GM18508 (cell line): ENCODE measurements around the gene QRFPR.
"Not testable (repeated sequence)": the region's sequence is repeated elsewhere in the genome, so short reads cannot be mapped to it uniquely, and the experiment has no call there.

ENCODE experiments used
- ATAC-seq: cut with Tn5 transposase; IDR thresholded peaks from one replicate; pipeline ENCODE4 v1.9.1; 2021; ENCODE audit warnings: moderate number of reproducible peaks; ENCODE audit not compliant: insufficient read depth, unreplicated experiment

QRFPR gene

GRCh38 chr4:121340247-121340646 is 40.6 kb downstream of the QRFPR start:
- ATAC-seq: no peak

GRCh38 chr4:121339824-121340223 is 41.0 kb downstream of the QRFPR start:
- no peak for ATAC-seq

GRCh38 chr4:121339307-121339706 is 41.5 kb downstream of the QRFPR start:
- no peak for ATAC-seq

- no peak for ATAC-seq
Observed at GRCh38 chr4:121338518-121338917, 42.3 kb downstream of the QRFPR start.

GRCh38 chr4:121336706-121337105 is 44.1 kb downstream of the QRFPR start:
- ATAC-seq: no peak

- ATAC-seq: no peak
Observed at GRCh38 chr4:121330180-121330665, 50.6 kb downstream of the QRFPR start.

- ATAC-seq: no peak
Observed at GRCh38 chr4:121326597-121326996, 54.2 kb downstream of the QRFPR start.

GRCh38 chr4:121324331-121324730 is 56.5 kb downstream of the QRFPR start:
- ATAC-seq: no peak

- no peak for ATAC-seq
Observed at GRCh38 chr4:121321466-121321865, 59.4 kb downstream of the QRFPR start.

- ATAC-seq: no peak
Observed at GRCh38 chr4:121316091-121316490, 64.7 kb downstream of the QRFPR start.

GRCh38 chr4:121313430-121313829 is 67.4 kb downstream of the QRFPR start:
- not testable (repeated sequence) for ATAC-seq

- no peak for ATAC-seq
Observed at GRCh38 chr4:121308828-121309227, 72.0 kb downstream of the QRFPR start.

GRCh38 chr4:121308328-121308663 is 72.5 kb downstream of the QRFPR start:
- no peak for ATAC-seq

GRCh38 chr4:121307445-121308327 is 73.1 kb downstream of the QRFPR start:
- ATAC-seq: peak; percentile 92

- ATAC-seq: no peak
Observed at GRCh38 chr4:121306931-121307330, 73.9 kb downstream of the QRFPR start.

- ATAC-seq: no peak
Observed at GRCh38 chr4:121304893-121305292, 75.9 kb downstream of the QRFPR start.

GRCh38 chr4:121299367-121299766 is 81.5 kb downstream of the QRFPR start:
- no peak for ATAC-seq

- no peak for ATAC-seq
Observed at GRCh38 chr4:121283319-121283718, 97.5 kb downstream of the QRFPR start.

GRCh38 chr4:121280425-121280824 is 100.4 kb downstream of the QRFPR start:
- ATAC-seq: no peak

GRCh38 chr4:121278811-121279368 is 101.9 kb downstream of the QRFPR start:
- peak; percentile 81 for ATAC-seq
